GM12878 (cell line): ENCODE results near the gene ME3.

Experiments
- EP300 ChIP-seq, 2 experiments: fragments of 150-350 bp in 1 of 2; IDR thresholded peaks; 2 replicates each; pipeline ENCODE4 v1.6.1; 2011 to 2012; ENCODE audit warnings: low read depth in 2 of 2, low read length in 2 of 2, borderline replicate concordance in 1 of 2, improper control_type of control experiment in 1 of 2, inconsistent platforms in 1 of 2; ENCODE audit not compliant: control insufficient read depth in 1 of 2
- EZH2 ChIP-seq: IDR thresholded peaks from 2 replicates; pipeline ENCODE4 v1.6.1; 2012; ENCODE audit warnings: low read depth, mild to moderate bottlenecking, control low read depth, inconsistent platforms, low read length, borderline replicate concordance; ENCODE audit not compliant: control insufficient read depth
- JUND ChIP-seq: IDR thresholded peaks from 2 replicates; pipeline ENCODE4 v1.6.1; 2012; ENCODE audit warnings: low read depth, mild to moderate bottlenecking, low read length, improper control_type of control experiment, moderate library complexity
- NFYA ChIP-seq: IDR thresholded peaks from 2 replicates; pipeline ENCODE4 v1.6.1; 2011; ENCODE audit warnings: low read depth, mild to moderate bottlenecking, low read length, improper control_type of control experiment, borderline replicate concordance
- POLR2A ChIP-seq: IDR thresholded peaks from 2 replicates; pipeline ENCODE4 v1.6.1; 2011; ENCODE audit warnings: low read depth, mild to moderate bottlenecking, low read length
- SMAD1 ChIP-seq: fragments of 450-650 bp; IDR thresholded peaks from 2 replicates; pipeline ENCODE4 v1.6.1; 2018; ENCODE audit warnings: mild to moderate bottlenecking, low read depth; ENCODE audit not compliant: partially characterized antibody
- WRNIP1 ChIP-seq: IDR thresholded peaks from 2 replicates; pipeline ENCODE4 v1.6.1; 2011; ENCODE audit warnings: low read depth, low read length, improper control_type of control experiment, borderline replicate concordance
- TF ChIP-seq, protein P1 (sequence below), 3 experiments: IDR thresholded peaks in 2 of 3; conservative IDR thresholded peaks in 1 of 3; 2 replicates each; pipeline ENCODE4 v1.5.1; 2011; ENCODE audit warnings: low read depth in 3 of 3, low read length in 3 of 3, mild to moderate bottlenecking in 3 of 3, control low read depth in 2 of 3, moderate library complexity in 2 of 3, inconsistent platforms in 1 of 3, mixed read lengths in 1 of 3; ENCODE audit not compliant: control insufficient read depth in 2 of 3, insufficient read depth in 1 of 3; ENCODE audit errors: extremely low read depth in 1 of 3

GRCh38 chr11:86469491-86470388 lies 202.7 kb downstream of the ME3 start:
- TF ChIP-seq NFYA (no peak), EZH2 (no peak), SMAD1 (no peak), JUND (no peak), WRNIP1 (no peak), EP300 (IDR thresholded peaks at IDR 0.05; ENCODE audit: borderline replicate concordance in 1 of 2, control insufficient read depth in 1 of 2, low read depth in 2 of 2, low read length in 2 of 2) (no peak), POLR2A (no peak)
- TF ChIP-seq, protein P1, sequence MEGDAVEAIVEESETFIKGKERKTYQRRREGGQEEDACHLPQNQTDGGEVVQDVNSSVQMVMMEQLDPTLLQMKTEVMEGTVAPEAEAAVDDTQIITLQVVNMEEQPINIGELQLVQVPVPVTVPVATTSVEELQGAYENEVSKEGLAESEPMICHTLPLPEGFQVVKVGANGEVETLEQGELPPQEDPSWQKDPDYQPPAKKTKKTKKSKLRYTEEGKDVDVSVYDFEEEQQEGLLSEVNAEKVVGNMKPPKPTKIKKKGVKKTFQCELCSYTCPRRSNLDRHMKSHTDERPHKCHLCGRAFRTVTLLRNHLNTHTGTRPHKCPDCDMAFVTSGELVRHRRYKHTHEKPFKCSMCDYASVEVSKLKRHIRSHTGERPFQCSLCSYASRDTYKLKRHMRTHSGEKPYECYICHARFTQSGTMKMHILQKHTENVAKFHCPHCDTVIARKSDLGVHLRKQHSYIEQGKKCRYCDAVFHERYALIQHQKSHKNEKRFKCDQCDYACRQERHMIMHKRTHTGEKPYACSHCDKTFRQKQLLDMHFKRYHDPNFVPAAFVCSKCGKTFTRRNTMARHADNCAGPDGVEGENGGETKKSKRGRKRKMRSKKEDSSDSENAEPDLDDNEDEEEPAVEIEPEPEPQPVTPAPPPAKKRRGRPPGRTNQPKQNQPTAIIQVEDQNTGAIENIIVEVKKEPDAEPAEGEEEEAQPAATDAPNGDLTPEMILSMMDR (IDR thresholded peaks at IDR 0.05 in 2 of 3, conservative IDR thresholded peaks at IDR 0.05 in 1 of 3; ENCODE audit: control insufficient read depth in 2 of 3, extremely low read depth in 1 of 3, insufficient read depth in 1 of 3, low read depth in 3 of 3, low read length in 3 of 3): no peak
